Gastroesophageal sphincter (tissue), 3 donors: ENCODE measurements around the gene TRIM45.

Experiments used
- POLR2A ChIP-seq, 2 donors: fragments of 450-650 bp; IDR thresholded peaks; one replicate each; pipeline ENCODE4 v1.6.1; 2017; ENCODE audit warnings: antibody characterized with exemption in 2 of 2, mild to moderate bottlenecking in 2 of 2, moderate library complexity in 1 of 2
- TF ChIP-seq, protein P1 (sequence below), 4 experiments: fragments of 200-600 bp in 2 of 4; fragments of 450-650 bp in 2 of 4; sonication (generic) in 1 of 4; IDR thresholded peaks; one replicate each; pipeline ENCODE4 v1.5.1; 2017 to 2019; ENCODE audit warnings: antibody characterized with exemption in 4 of 4, mild to moderate bottlenecking in 2 of 4, moderate library complexity in 2 of 4

DNA sequence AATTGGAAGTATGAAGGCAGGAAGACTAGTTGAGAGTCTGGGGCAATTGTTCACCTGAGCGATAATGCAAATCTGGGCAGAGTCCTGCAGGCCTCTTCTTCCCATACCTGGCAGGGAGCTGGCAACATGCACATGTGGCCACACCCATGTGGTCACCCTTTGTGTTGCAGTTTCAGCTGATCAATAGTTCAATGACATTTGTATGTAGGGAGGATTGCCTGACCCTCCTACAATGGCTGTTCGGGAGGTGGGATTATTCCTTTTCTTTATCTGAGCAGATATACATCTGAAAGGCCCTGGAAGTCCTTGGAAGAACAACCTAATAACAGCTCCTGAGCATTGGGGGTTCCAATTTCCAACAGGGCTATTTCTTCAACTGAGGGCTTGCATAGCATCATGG, 15.2 kb upstream of the TRIM45 start:
- no peak for TF ChIP-seq POLR2A (IDR thresholded peaks at IDR 0.05)
- TF ChIP-seq, protein P1, sequence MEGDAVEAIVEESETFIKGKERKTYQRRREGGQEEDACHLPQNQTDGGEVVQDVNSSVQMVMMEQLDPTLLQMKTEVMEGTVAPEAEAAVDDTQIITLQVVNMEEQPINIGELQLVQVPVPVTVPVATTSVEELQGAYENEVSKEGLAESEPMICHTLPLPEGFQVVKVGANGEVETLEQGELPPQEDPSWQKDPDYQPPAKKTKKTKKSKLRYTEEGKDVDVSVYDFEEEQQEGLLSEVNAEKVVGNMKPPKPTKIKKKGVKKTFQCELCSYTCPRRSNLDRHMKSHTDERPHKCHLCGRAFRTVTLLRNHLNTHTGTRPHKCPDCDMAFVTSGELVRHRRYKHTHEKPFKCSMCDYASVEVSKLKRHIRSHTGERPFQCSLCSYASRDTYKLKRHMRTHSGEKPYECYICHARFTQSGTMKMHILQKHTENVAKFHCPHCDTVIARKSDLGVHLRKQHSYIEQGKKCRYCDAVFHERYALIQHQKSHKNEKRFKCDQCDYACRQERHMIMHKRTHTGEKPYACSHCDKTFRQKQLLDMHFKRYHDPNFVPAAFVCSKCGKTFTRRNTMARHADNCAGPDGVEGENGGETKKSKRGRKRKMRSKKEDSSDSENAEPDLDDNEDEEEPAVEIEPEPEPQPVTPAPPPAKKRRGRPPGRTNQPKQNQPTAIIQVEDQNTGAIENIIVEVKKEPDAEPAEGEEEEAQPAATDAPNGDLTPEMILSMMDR (IDR thresholded peaks at IDR 0.05): no peak
